Left ventricle myocardium inferior (tissue), 1 donor: ENCODE measurements around the gene SIRT2. TPM values are rescaled to one million over a fixed set of nuclear protein-coding genes. Genes with fewer than 3 reads are reported as not detected.

Source experiments
- DNase-seq: peaks from one replicate; pipeline ENCODE4 v3.0.0-alpha.2; 2020
- H3K27ac ChIP-seq: fragments of 200-600 bp; replicated peaks from 2 replicates; pipeline ENCODE4 v1.8.0; 2021
- H3K27me3 ChIP-seq: fragments of 200-600 bp; 2 replicates; pipeline ENCODE4 v1.8.0; 2021; ENCODE audit warnings: low read depth
- H3K36me3 ChIP-seq: fragments of 200-600 bp; 2 replicates; pipeline ENCODE4 v1.8.0; 2021
- H3K4me1 ChIP-seq: fragments of 200-600 bp; 2 replicates; pipeline ENCODE4 v1.8.0; 2021
- H3K4me3 ChIP-seq: fragments of 200-600 bp; 2 replicates; pipeline ENCODE4 v1.8.0; 2021; ENCODE audit warnings: mild to moderate bottlenecking, moderate library complexity
- H3K9me3 ChIP-seq: fragments of 200-600 bp; replicated peaks from 2 replicates; pipeline ENCODE4 v1.8.0; 2021
- CTCF ChIP-seq: fragments of 200-600 bp; IDR thresholded peaks from 2 replicates; pipeline ENCODE4 v1.8.0; 2021; ENCODE audit warnings: antibody characterized with exemption, mild to moderate bottlenecking, borderline replicate concordance
- intact Hi-C: fragments of 100-400 bp; cut with micrococcal nuclease; formaldehyde crosslinking; loops from one replicate; pipeline ENCODE4 v1.11.0; 2022
- total RNA-seq: library from RNA; stranded (reverse); fragmentation: NEBNext Ultra II Directional; extraction: Animal tissue kit (Norgen Biotek cat#: 25700); gene quantifications from one replicate; pipeline ENCODE4 v1.2.1, GENCODE V29; 2021
- donor health status: DM: no; HTN: yes; CAD: no; lungs with severe emphysema.

The SIRT2 gene
- total RNA-seq, 1 donor from 2014 or later = 99.0 TPM

GRCh38 chr19:38848299-38849146 lies 50.9 kb downstream of the SIRT2 start:
- DNase-seq = no peak

GRCh38 chr19:38846097-38846496 lies 53.3 kb downstream of the SIRT2 start:
- Histone ChIP-seq H3K27ac (no peak overlapping the region), H3K4me1 (peaks cover 74% of the 10 kb centered on the region), H3K9me3 (no peaks in the 10 kb centered on the region), H3K27me3 (no peaks in the 10 kb centered on the region), H3K4me3 (no peak overlapping the region), H3K36me3 (peaks cover 73% of the 10 kb centered on the region)
- no peak for TF ChIP-seq CTCF
- intact Hi-C loops = no loop called here
- no peak for DNase-seq

More at GRCh38 chr19:38848299-38849146, 50.9 kb downstream of the SIRT2 start:
- Histone ChIP-seq H3K36me3 (peaks cover 49% of the 10 kb centered on the region), H3K9me3 (no peaks in the 10 kb centered on the region), H3K27ac (peak overlapping the region; percentile 100), H3K4me1 (peaks cover 81% of the 10 kb centered on the region), H3K27me3 (no peaks in the 10 kb centered on the region), H3K4me3 (peak overlapping the region; percentile 99)
- intact Hi-C loops = no loop called here
- TF ChIP-seq CTCF = no peak

GRCh38 chr19:38845374-38846024 lies 53.9 kb downstream of the SIRT2 start:
- intact Hi-C loops = no loop called here
- DNase-seq = no peak
- Histone ChIP-seq H3K27me3 (no peaks in the 10 kb centered on the region), H3K9me3 (no peaks in the 10 kb centered on the region), H3K36me3 (peaks cover 79% of the 10 kb centered on the region), H3K4me3 (no peak overlapping the region), H3K4me1 (peaks cover 75% of the 10 kb centered on the region), H3K27ac (peak overlapping the region; percentile 11)
- no peak for TF ChIP-seq CTCF

- no peaks in the 10 kb centered on the region for H3K27me3 ChIP-seq
- intact Hi-C loops = no loop called here
- H3K36me3 ChIP-seq = peaks cover 92% of the 10 kb centered on the region
- H3K9me3 ChIP-seq = no peaks in the 10 kb centered on the region
- no peak overlapping the region for H3K4me3 ChIP-seq
- no peak for TF ChIP-seq CTCF
- H3K27ac ChIP-seq = no peak overlapping the region
- DNase-seq = no peak
- H3K4me1 ChIP-seq = peaks cover 75% of the 10 kb centered on the region
Observed at GRCh38 chr19:38844093-38844686, 55.2 kb downstream of the SIRT2 start.

- H3K4me1 ChIP-seq = peaks cover 67% of the 10 kb centered on the region
- H3K27ac ChIP-seq = no peak overlapping the region
- H3K4me3 ChIP-seq = no peak overlapping the region
- H3K27me3 ChIP-seq = no peaks in the 10 kb centered on the region
- no peak for TF ChIP-seq CTCF
- no peak for DNase-seq
- H3K36me3 ChIP-seq = peaks cover 97% of the 10 kb centered on the region
- H3K9me3 ChIP-seq = no peaks in the 10 kb centered on the region
- intact Hi-C loops = no loop called here
Observed at GRCh38 chr19:38843175-38843758, 56.2 kb downstream of the SIRT2 start.
